SU-DHL-6 (cell line): ENCODE data around the gene FBLN5.

Experiments
- H2AFZ ChIP-seq: fragments of 200-600 bp; sonication (generic); 2 replicates; pipeline ENCODE4 v1.6.1; 2014; ENCODE audit warnings: low read depth, mild to moderate bottlenecking, moderate library complexity, mixed read lengths, antibody characterized with exemption, low read length; ENCODE audit not compliant: severe bottlenecking
- H3F3A ChIP-seq: fragments of 200-600 bp; shearing (Covaris generic); 2 replicates; pipeline ENCODE4 v1.6.0; 2016; ENCODE audit warnings: antibody characterized with exemption, mild to moderate bottlenecking; ENCODE audit not compliant: insufficient read depth
- H3K27ac ChIP-seq: fragments of 200-600 bp; sonication (generic); 2 replicates; pipeline ENCODE4 v1.5.1; 2016; ENCODE audit warnings: low read depth, mild to moderate bottlenecking, low read length, moderate library complexity, mixed read lengths
- H3K27me3 ChIP-seq: fragments of 200-600 bp; sonication (generic), shearing (Covaris generic); 2 replicates; pipeline ENCODE4 v1.6.0; 2014; ENCODE audit warnings: mild to moderate bottlenecking, low read length
- H3K36me3 ChIP-seq: fragments of 200-600 bp; sonication (generic); 2 replicates; pipeline ENCODE4 v1.6.1; 2014; ENCODE audit warnings: mild to moderate bottlenecking, low read length, mixed read lengths
- H3K4me2 ChIP-seq: fragments of 300-600, 200-600 bp; shearing (Covaris generic), sonication (generic); 2 replicates; pipeline ENCODE4 v1.6.0; 2014; ENCODE audit warnings: low read length, low read depth, mild to moderate bottlenecking; ENCODE audit not compliant: poor library complexity, severe bottlenecking
- H3K4me3 ChIP-seq: fragments of 200-600 bp; sonication (generic); 2 replicates; pipeline ENCODE4 v1.5.1; 2014; ENCODE audit warnings: antibody characterized with exemption, low read length, mild to moderate bottlenecking, mixed read lengths; ENCODE audit not compliant: insufficient read depth, poor library complexity, severe bottlenecking
- H3K79me2 ChIP-seq: fragments of 200-600 bp; sonication (generic); 2 replicates; pipeline ENCODE4 v1.6.1; 2014; ENCODE audit warnings: mild to moderate bottlenecking, low read length, moderate library complexity; ENCODE audit not compliant: insufficient read depth
- H3K9ac ChIP-seq: fragments of 200-600 bp; sonication (generic); 2 replicates; pipeline ENCODE4 v1.7.0; 2014; ENCODE audit warnings: mild to moderate bottlenecking, low read length
- H3K9me2 ChIP-seq: fragments of 200-600 bp; sonication (generic); replicated peaks from 2 replicates; pipeline ENCODE4 v1.6.1; 2014; ENCODE audit warnings: low read length; ENCODE audit not compliant: insufficient read depth
- H3K9me3 ChIP-seq: fragments of 200-600 bp; sonication (generic); 2 replicates; pipeline ENCODE4 v1.6.1; 2014; ENCODE audit warnings: low read length, mixed read lengths; ENCODE audit not compliant: insufficient read depth
- H4K20me1 ChIP-seq: fragments of 200-600 bp; sonication (generic); 2 replicates; pipeline ENCODE4 v1.6.1; 2014; ENCODE audit warnings: low read depth, mild to moderate bottlenecking, antibody characterized with exemption, low read length, moderate library complexity, mixed read lengths
- EZH2phosphoT487 ChIP-seq: fragments of 200-600 bp; sonication (generic), shearing (Covaris generic); conservative IDR thresholded peaks from 2 replicates; pipeline ENCODE4 v1.6.1; 2018; ENCODE audit warnings: mild to moderate bottlenecking, antibody characterized with exemption, low read length, moderate library complexity, mixed read lengths
- TF ChIP-seq, protein P1 (sequence below): fragments of 200-600 bp; sonication (generic); IDR thresholded peaks from one replicate; pipeline ENCODE4 v1.5.1; 2017; ENCODE audit warnings: antibody characterized with exemption, mild to moderate bottlenecking, low read length, moderate library complexity; ENCODE audit not compliant: insufficient read depth, poor library complexity, severe bottlenecking

Gene FBLN5

DNA sequence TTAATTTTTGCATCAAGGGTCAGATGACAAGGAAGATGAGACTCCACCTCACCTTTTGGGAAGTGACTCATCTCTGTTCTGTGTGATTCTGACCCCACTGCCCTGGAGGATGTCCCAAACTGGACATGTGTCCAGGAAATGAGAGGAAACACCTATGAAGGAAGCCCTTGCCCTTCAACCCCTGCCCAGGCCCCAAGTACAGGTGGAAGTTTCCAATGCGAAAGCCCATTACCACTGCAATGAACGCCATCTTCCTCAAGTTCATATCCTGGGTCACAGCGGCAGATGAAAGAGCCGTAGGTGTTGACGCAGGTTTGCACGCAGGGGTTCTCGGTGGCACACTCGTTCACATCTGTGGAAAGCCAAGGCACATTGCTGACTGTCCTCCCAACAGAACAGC, 60.5 kb downstream of the FBLN5 start:
- H4K20me1 ChIP-seq, result no peaks in the 10 kb centered on the region
- no peaks in the 10 kb centered on the region for H3F3A ChIP-seq
- no peaks in the 10 kb centered on the region for H3K9me2 ChIP-seq
- no peaks in the 10 kb centered on the region for H3K79me2 ChIP-seq
- no peak overlapping the region for H3K4me2 ChIP-seq
- H3K9me3 ChIP-seq, result no peaks in the 10 kb centered on the region
- TF ChIP-seq EZH2phosphoT487, result no peak
- TF ChIP-seq, protein P1, sequence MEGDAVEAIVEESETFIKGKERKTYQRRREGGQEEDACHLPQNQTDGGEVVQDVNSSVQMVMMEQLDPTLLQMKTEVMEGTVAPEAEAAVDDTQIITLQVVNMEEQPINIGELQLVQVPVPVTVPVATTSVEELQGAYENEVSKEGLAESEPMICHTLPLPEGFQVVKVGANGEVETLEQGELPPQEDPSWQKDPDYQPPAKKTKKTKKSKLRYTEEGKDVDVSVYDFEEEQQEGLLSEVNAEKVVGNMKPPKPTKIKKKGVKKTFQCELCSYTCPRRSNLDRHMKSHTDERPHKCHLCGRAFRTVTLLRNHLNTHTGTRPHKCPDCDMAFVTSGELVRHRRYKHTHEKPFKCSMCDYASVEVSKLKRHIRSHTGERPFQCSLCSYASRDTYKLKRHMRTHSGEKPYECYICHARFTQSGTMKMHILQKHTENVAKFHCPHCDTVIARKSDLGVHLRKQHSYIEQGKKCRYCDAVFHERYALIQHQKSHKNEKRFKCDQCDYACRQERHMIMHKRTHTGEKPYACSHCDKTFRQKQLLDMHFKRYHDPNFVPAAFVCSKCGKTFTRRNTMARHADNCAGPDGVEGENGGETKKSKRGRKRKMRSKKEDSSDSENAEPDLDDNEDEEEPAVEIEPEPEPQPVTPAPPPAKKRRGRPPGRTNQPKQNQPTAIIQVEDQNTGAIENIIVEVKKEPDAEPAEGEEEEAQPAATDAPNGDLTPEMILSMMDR, result no peak
- H3K27ac ChIP-seq, result no peak overlapping the region
- H2AFZ ChIP-seq, result no peak overlapping the region
- no peaks in the 10 kb centered on the region for H3K27me3 ChIP-seq
- no peak overlapping the region for H3K9ac ChIP-seq
- H3K36me3 ChIP-seq, result no peaks in the 10 kb centered on the region
- no peak overlapping the region for H3K4me3 ChIP-seq

DNA sequence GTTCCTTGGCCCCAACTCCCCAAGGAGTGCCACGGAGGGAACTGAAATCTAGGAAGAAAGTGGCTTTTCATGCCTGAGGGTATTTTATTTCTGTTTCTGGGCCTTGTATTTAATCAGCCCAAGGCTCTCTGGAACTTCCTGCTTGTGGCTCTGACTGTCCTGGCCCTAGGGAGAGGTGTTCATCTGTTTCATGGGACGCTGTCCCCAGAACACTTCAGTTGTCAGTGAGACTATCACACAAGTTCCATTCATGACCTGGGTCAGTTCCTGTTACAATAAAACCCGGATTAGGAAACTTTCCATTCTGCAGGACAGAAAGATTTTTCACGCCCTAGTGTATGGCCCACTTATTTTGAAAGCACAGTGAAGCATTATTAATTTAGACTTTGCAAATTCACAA, 61.7 kb downstream of the FBLN5 start:
- H3K36me3 ChIP-seq, result no peaks in the 10 kb centered on the region
- no peaks in the 10 kb centered on the region for H4K20me1 ChIP-seq
- H3K4me3 ChIP-seq, result no peak overlapping the region
- H3K27ac ChIP-seq, result no peak overlapping the region
- H3K9ac ChIP-seq, result no peak overlapping the region
- no peak overlapping the region for H3K4me2 ChIP-seq
- H3K9me2 ChIP-seq, result no peaks in the 10 kb centered on the region
- H3F3A ChIP-seq, result no peaks in the 10 kb centered on the region
- no peak overlapping the region for H2AFZ ChIP-seq
- H3K79me2 ChIP-seq, result no peaks in the 10 kb centered on the region
- no peaks in the 10 kb centered on the region for H3K9me3 ChIP-seq
- no peaks in the 10 kb centered on the region for H3K27me3 ChIP-seq
- no peak for TF ChIP-seq EZH2phosphoT487
- TF ChIP-seq, protein P1, result no peak

DNA sequence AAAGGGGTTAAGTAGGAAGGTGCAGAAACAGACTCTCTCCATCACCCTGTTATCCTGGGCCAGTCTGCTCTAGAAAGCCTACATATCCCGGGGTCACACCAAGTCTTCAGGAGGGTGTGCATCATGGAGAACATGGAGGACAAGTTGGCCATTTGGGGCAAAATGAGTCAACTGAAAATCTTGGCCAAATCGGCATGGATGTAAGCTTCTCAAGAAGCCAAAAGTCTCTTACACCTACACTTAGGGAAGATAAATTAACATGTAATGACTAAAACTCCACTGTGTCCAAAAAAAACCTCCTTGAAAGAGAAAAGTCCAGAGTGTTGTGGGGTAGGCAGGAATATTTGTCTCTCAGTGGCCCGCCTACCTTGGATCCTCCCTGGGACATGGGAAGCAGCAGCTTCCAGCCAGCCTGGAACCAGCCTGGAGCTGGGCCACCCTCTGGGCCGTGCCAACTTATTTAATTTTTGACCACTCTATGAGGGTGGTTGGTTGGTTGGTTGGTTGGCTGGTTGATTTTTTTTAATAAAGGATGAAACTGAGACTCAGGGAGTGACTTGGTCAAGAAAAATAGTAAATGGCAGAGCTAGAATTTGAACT, 62.3 kb downstream of the FBLN5 start:
- Histone ChIP-seq H3K4me2 (no peak overlapping the region), H3K9me3 (no peaks in the 10 kb centered on the region), H3K27me3 (no peaks in the 10 kb centered on the region), H3K36me3 (no peaks in the 10 kb centered on the region), H3F3A (no peaks in the 10 kb centered on the region), H3K79me2 (no peaks in the 10 kb centered on the region), H3K9me2 (no peaks in the 10 kb centered on the region), H3K27ac (no peak overlapping the region), H2AFZ (no peak overlapping the region), H3K4me3 (no peak overlapping the region), H4K20me1 (no peaks in the 10 kb centered on the region), H3K9ac (no peak overlapping the region)
- TF ChIP-seq, protein P1, result no peak
- TF ChIP-seq EZH2phosphoT487, result no peak

DNA sequence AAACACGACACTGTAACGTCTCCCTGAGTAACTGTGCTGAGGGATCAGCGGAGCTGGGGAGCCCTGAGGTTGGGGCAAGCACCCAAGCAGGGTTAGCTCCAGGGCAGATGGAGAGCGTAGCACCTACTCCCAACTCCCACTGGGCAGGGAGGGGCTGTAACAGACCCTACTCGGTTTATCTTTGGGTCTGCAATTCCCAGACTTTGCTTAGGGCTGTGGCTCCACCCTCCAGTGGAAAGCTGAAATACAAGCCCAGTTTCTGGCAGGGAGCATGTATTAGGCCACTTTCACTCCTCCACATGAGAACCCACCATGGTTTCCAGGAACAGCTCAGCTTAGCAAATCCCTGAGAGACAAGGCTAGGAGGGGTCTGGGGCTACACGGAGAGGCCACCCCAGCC, 62.8 kb downstream of the FBLN5 start:
- no peak overlapping the region for H3K4me2 ChIP-seq
- H4K20me1 ChIP-seq, result no peaks in the 10 kb centered on the region
- no peaks in the 10 kb centered on the region for H3K9me3 ChIP-seq
- TF ChIP-seq EZH2phosphoT487, result no peak
- TF ChIP-seq, protein P1, result no peak
- no peak overlapping the region for H3K9ac ChIP-seq
- no peak overlapping the region for H2AFZ ChIP-seq
- H3K79me2 ChIP-seq, result no peaks in the 10 kb centered on the region
- H3K36me3 ChIP-seq, result no peaks in the 10 kb centered on the region
- H3K27me3 ChIP-seq, result no peaks in the 10 kb centered on the region
- H3F3A ChIP-seq, result no peaks in the 10 kb centered on the region
- no peaks in the 10 kb centered on the region for H3K9me2 ChIP-seq
- no peak overlapping the region for H3K4me3 ChIP-seq
- no peak overlapping the region for H3K27ac ChIP-seq
